DMS53 treated with DMSO at 0.1 percent for 48 hours (cell line): ENCODE results near the gene ABLIM1.

Source experiments
- DNase-seq: peaks from one replicate; lab custom pipeline; 2025; ENCODE audit not compliant: unreplicated experiment; lab: John Stamatoyannopoulos, UW

The ABLIM1 gene

GRCh38 chr10:114473776-114474175, 184.3 kb downstream of the ABLIM1 start:
- no peak for DNase-seq

GRCh38 chr10:114472877-114473253, 185.2 kb downstream of the ABLIM1 start:
- DNase-seq = no peak

DNA sequence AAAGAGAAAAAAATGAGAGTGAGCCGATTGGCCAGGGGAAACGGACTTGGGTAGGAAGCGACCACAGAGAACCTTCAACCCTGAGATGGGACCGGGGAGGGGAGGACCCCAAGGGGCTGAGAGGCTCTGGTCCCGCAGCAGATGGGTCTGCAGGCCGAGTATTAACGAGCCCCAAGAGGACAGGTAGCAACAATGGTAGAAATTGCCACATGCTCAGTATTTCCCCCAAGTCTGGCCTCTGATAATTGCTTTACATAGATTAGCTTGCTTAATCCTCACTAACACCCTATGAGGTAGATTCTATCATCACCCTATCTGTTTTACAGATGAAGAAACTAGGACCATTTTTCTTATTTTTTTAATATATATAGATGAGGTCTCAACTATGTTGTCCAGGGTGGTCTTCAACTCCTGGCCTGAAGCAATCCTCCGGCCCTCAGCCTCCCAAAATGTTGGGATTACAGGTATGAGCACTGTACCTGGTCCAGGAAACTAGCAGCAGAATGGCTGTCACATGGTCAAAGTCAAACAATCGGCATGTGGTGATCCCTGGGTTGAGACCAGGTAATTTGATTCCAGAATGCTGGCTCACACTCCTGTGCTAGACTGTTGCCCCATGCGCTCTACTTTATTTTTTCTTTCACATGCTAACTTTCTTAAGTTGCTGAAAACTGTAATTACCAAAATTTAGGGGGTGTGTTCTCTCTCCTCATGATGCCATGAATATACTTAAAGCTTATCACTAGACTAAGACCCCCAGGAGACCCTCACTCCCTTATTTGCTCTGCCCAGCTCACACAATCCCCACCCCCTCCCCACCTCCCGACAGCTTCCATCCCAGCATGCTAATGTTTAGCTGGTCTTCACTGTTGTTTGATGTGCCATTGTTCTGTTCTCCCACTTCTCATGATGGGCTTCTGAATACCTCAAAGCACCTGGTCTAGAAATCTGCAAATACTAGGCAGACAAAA, 185.9 kb downstream of the ABLIM1 start:
- DNase-seq = peak; percentile 78

DNA sequence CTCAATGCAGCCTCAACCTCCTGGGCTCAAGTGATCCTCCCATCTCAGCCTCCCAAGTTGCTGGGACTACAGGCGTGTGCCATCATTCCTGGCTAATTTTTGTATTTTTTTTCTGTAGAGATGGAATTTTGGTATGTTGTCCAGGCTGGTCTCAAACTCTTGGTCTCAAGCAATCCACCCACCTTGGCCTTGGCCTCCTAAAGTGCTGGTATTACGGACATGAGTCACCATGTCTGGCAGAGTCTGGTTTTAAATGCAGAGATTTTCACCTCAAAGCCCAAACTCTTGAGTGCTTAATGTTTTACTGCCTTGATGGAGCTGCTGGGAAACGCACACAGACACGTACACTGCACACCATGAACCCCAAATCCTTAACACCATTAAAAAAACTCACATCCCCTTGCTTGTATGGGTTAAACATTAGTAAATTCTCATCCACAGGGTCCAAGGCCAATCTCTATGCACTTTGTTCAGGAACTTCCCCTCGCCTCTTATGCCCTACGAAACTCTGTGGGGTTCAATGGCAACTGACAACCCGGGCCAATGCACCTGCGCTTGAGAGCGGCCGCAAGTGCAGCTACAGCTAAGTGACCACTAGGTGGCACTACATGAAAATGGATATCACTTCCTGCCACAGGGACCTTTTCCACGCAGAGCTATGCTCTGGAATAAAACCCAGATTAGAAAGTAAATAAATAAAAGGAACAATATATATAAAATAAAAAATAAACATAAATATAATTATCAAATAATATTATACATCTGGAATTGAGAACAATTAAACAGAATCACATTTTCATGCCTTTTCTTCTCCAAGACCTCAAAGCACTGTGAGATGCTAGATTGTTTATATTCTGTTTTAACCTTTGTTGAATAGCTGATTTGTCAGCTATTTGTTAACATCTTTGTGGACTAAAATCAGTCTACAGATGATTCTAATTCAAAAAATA, 186.8 kb downstream of the ABLIM1 start:
- DNase-seq = peak; percentile 73

- DNase-seq = no peak
These were observed 187.7 kb downstream of the ABLIM1 start for GRCh38 chr10:114470361-114470760.

- peak; percentile 53 for DNase-seq
These were observed 199.1 kb downstream of the ABLIM1 start for GRCh38 chr10:114458955-114459354.

- DNase-seq = no peak
These were observed 199.7 kb downstream of the ABLIM1 start for GRCh38 chr10:114458216-114458920.

DNA sequence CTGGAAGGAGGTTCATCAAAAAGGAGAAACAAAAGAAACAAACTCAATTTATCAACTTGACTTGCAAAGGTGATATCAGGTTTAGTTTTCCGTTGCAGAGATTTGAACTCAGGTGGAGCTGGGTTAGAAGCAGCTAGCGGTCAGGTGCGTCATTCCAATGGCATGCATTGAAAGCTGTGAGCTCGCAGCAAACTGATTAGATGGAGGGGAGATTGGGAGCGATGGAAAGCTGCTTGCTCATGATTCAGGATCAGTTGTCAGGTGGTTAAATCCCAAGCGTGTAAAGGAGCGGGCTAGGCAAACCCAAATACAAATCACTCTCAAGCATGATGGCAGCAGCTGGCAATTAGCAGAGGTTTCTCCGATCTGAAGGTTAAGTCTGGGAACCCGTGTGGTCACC, 204.5 kb downstream of the ABLIM1 start:
- DNase-seq = no peak

DNA sequence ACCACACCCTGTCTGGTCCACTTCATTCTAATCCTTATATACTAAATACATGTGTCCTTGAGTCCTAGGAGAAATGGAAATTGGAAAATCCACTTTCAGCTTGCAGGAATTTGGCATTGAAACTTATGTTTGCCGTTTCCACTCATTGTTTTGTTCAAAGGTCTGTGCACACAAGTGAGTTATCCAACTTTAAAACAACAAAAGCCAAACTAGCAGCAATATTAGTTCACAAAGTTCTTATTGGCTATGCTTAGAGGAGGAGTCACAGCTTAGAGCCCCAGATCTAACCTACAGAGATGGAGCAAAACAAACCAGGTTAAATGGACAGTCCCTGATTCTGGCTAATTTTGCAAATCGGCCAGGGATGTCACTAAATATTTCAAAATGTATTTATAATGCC, 209.2 kb downstream of the ABLIM1 start:
- no peak for DNase-seq

GRCh38 chr10:114445332-114445731, 212.7 kb downstream of the ABLIM1 start:
- no peak for DNase-seq

GRCh38 chr10:114444819-114445218, 213.3 kb downstream of the ABLIM1 start:
- no peak for DNase-seq

- no peak for DNase-seq
These were observed 215.9 kb downstream of the ABLIM1 start for GRCh38 chr10:114442091-114442630.

GRCh38 chr10:114441107-114441506, 217.0 kb downstream of the ABLIM1 start:
- no peak for DNase-seq

- DNase-seq = peak; percentile 7
These were observed 220.4 kb downstream of the ABLIM1 start for GRCh38 chr10:114437473-114438292.

- no peak for DNase-seq
These were observed 221.1 kb downstream of the ABLIM1 start for GRCh38 chr10:114436941-114437340.

DNA sequence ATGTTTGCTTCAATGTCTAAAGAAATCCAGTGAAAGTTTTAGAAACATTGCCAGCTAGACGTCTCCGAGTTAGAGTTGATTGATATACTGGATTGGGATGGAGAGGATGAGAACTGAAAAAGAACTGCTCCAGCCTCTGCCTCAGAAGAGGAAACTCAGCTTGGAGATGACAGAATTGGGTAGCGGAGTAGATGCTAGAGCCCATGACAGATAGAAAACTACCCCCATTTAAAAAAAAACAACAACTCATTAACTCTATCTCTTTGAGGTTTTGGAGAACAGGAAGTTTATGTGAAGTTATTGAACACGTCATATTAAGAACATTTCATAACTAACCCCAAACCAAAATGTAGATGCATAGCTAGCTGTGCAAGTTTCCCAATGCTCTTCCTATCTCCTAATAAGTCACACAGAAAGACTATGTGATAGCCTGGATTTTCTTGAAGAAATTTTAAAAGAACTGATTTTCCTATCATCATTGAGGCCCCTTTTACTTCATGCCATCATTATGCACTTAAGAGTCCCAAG, 225.4 kb downstream of the ABLIM1 start:
- DNase-seq = no peak

GRCh38 chr10:114431414-114432135, 226.5 kb downstream of the ABLIM1 start:
- no peak for DNase-seq

GRCh38 chr10:114430688-114431413, 227.2 kb downstream of the ABLIM1 start:
- no peak for DNase-seq
